MM.1S (cell line): Measurements from ENCODE around the gene GID4.

Experiments used
- DNase-seq: peaks from one replicate; pipeline ENCODE4 v3.0.0-alpha.2; 2015
- H2AFZ ChIP-seq: fragments of 300-600 bp; sonication (generic); 2 replicates; pipeline ENCODE4 v1.6.0; 2016; ENCODE audit warnings: antibody characterized with exemption, low read length
- H3F3A ChIP-seq: fragments of 300-600 bp; sonication (generic); 2 replicates; pipeline ENCODE4 v1.6.1; 2016; ENCODE audit warnings: mild to moderate bottlenecking, antibody characterized with exemption, low read length, moderate library complexity, mixed read lengths; ENCODE audit not compliant: insufficient read depth
- H3K27ac ChIP-seq: fragments of 300-600 bp; sonication (generic); 2 replicates; pipeline ENCODE4 v1.5.1; 2016; ENCODE audit warnings: mild to moderate bottlenecking, low read length
- H3K27me3 ChIP-seq: fragments of 300-600 bp; sonication (generic); replicated peaks from 2 replicates; pipeline ENCODE4 v1.6.0; 2016; ENCODE audit warnings: low read length; ENCODE audit not compliant: insufficient read depth
- H3K36me3 ChIP-seq: fragments of 300-600 bp; sonication (generic); replicated peaks from 2 replicates; pipeline ENCODE4 v1.6.1; 2016; ENCODE audit warnings: mild to moderate bottlenecking, low read length, mixed read lengths; ENCODE audit not compliant: insufficient read depth
- H3K4me1 ChIP-seq: fragments of 300-600 bp; sonication (generic); 2 replicates; pipeline ENCODE4 v1.6.1; 2016; ENCODE audit warnings: low read length, mixed read lengths
- H3K4me2 ChIP-seq: fragments of 300-600 bp; sonication (generic); 2 replicates; pipeline ENCODE4 v1.6.0; 2016; ENCODE audit warnings: low read depth, low read length
- H3K4me3 ChIP-seq: fragments of 300-600 bp; sonication (generic); 2 replicates; pipeline ENCODE4 v1.5.1; 2016; ENCODE audit warnings: low read length, mixed read lengths
- H3K79me2 ChIP-seq: fragments of 300-600 bp; sonication (generic); 2 replicates; pipeline ENCODE4 v1.6.1; 2016; ENCODE audit warnings: mixed run types, low read length, mixed read lengths
- H3K9ac ChIP-seq: fragments of 300-600 bp; sonication (generic); 2 replicates; pipeline ENCODE4 v1.6.1; 2016; ENCODE audit warnings: low read length, mixed read lengths
- H3K9me2 ChIP-seq: fragments of 300-600 bp; sonication (generic); replicated peaks from 2 replicates; pipeline ENCODE4 v1.6.1; 2016; ENCODE audit warnings: mild to moderate bottlenecking, low read length, mixed read lengths; ENCODE audit not compliant: insufficient read depth
- H3K9me3 ChIP-seq: fragments of 300-600 bp; sonication (generic); replicated peaks from 2 replicates; pipeline ENCODE4 v1.6.1; 2016; ENCODE audit warnings: mild to moderate bottlenecking, low read length, mixed read lengths; ENCODE audit not compliant: insufficient read depth
- H4K20me1 ChIP-seq: fragments of 300-600 bp; sonication (generic); 2 replicates; pipeline ENCODE4 v1.6.1; 2016; ENCODE audit warnings: mild to moderate bottlenecking, low read length, moderate library complexity, mixed read lengths; ENCODE audit not compliant: insufficient read depth
- CTCF ChIP-seq: fragments of 300-600 bp; sonication (generic); IDR thresholded peaks from 2 replicates; pipeline ENCODE4 v1.5.1; 2016; ENCODE audit warnings: antibody characterized with exemption, low read length, mixed read lengths
- EZH2 ChIP-seq: fragments of 300-600 bp; sonication (generic); optimal IDR thresholded peaks from 2 replicates; pipeline ENCODE3; 2017; ENCODE audit warnings: low read depth, mild to moderate bottlenecking, antibody characterized with exemption, low read length, mixed read lengths
- EZH2phosphoT487 ChIP-seq: fragments of 300-600 bp; sonication (generic); IDR thresholded peaks from 2 replicates; pipeline ENCODE4 v1.6.1; 2018; ENCODE audit warnings: antibody characterized with exemption, low read length

Gene GID4

GRCh38 chr17:18074566-18075272 is 35.5 kb downstream of the GID4 start:
- Histone ChIP-seq H3K4me2 (no peak overlapping the region), H3K36me3 (no peaks in the 10 kb centered on the region), H2AFZ (no peak overlapping the region), H3K4me3 (no peak overlapping the region), H3K79me2 (no peaks in the 10 kb centered on the region), H3K27ac (no peak overlapping the region), H3K9me3 (no peaks in the 10 kb centered on the region), H3K9me2 (no peaks in the 10 kb centered on the region), H3K27me3 (no peaks in the 10 kb centered on the region), H4K20me1 (no peaks in the 10 kb centered on the region), H3K4me1 (no peaks in the 10 kb centered on the region), H3F3A (no peaks in the 10 kb centered on the region), H3K9ac (no peak overlapping the region)
- no peak for DNase-seq
- TF ChIP-seq CTCF (no peak), EZH2phosphoT487 (no peak), EZH2 (no peak)

- no peaks in the 10 kb centered on the region for H3K79me2 ChIP-seq
- no peak overlapping the region for H2AFZ ChIP-seq
- H3K4me1 ChIP-seq = no peaks in the 10 kb centered on the region
- H3K27me3 ChIP-seq = no peaks in the 10 kb centered on the region
- no peaks in the 10 kb centered on the region for H3K9me3 ChIP-seq
- H3F3A ChIP-seq = no peaks in the 10 kb centered on the region
- no peak overlapping the region for H3K4me3 ChIP-seq
- no peak for TF ChIP-seq EZH2phosphoT487
- TF ChIP-seq EZH2 = no peak
- no peak for TF ChIP-seq CTCF
- no peaks in the 10 kb centered on the region for H3K9me2 ChIP-seq
- H4K20me1 ChIP-seq = no peaks in the 10 kb centered on the region
- DNase-seq = no peak
- H3K9ac ChIP-seq = no peak overlapping the region
- no peaks in the 10 kb centered on the region for H3K36me3 ChIP-seq
- H3K4me2 ChIP-seq = no peak overlapping the region
- no peak overlapping the region for H3K27ac ChIP-seq
These were observed 37.7 kb downstream of the GID4 start for GRCh38 chr17:18076936-18077335.

GRCh38 chr17:18079543-18079942 is 40.3 kb downstream of the GID4 start:
- no peaks in the 10 kb centered on the region for H3K9me3 ChIP-seq
- H3K9me2 ChIP-seq = no peaks in the 10 kb centered on the region
- no peaks in the 10 kb centered on the region for H4K20me1 ChIP-seq
- H3K27me3 ChIP-seq = no peaks in the 10 kb centered on the region
- H3K4me2 ChIP-seq = no peak overlapping the region
- H3K4me3 ChIP-seq = no peak overlapping the region
- H3F3A ChIP-seq = no peaks in the 10 kb centered on the region
- TF ChIP-seq EZH2phosphoT487 = no peak
- TF ChIP-seq EZH2 = no peak
- no peak for TF ChIP-seq CTCF
- no peaks in the 10 kb centered on the region for H3K36me3 ChIP-seq
- H3K27ac ChIP-seq = no peak overlapping the region
- no peak overlapping the region for H2AFZ ChIP-seq
- no peaks in the 10 kb centered on the region for H3K4me1 ChIP-seq
- DNase-seq = no peak
- no peak overlapping the region for H3K9ac ChIP-seq
- H3K79me2 ChIP-seq = no peaks in the 10 kb centered on the region
